ENCODE measurements around the gene KLHL14.

The KLHL14 gene

DNA sequence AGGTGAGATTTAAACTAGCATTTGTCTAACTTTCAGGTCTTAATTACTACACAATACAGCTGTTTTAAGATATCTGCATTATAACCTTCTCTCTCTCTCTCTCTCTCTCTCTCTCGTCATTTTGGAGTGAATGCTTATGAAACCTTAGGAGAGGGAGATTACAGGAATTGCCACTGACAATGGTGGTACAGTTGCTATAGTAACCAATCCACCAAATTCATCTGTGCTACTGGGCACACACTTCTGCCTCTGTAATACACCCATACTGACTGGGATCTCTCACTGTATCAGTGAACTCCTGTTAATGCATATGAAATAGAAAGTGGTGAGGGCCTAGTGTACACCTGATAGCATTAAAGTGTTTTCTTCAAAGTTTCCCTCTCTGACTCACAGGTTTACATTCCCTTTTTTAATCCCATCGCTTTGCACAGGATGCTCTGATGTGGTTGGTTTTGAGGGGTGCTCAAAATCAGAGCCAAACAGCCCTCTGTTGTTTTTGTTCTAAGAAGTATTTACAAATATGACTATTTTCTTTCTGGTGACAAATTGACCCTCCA lies 13.1 kb downstream of the KLHL14 start:
- Mint-ChIP-seq H3K4me1 (ENCODE audit: low read depth) (peaks cover 14% of the 10 kb centered on the region), H3K27ac (no peak overlapping the region), H3K36me3 (ENCODE audit: low read depth) (no peaks in the 10 kb centered on the region), H3K27me3 (peaks cover 9% of the 10 kb centered on the region), H3K9me3 (no peaks in the 10 kb centered on the region), H3K4me3 (no peak overlapping the region)

DNA sequence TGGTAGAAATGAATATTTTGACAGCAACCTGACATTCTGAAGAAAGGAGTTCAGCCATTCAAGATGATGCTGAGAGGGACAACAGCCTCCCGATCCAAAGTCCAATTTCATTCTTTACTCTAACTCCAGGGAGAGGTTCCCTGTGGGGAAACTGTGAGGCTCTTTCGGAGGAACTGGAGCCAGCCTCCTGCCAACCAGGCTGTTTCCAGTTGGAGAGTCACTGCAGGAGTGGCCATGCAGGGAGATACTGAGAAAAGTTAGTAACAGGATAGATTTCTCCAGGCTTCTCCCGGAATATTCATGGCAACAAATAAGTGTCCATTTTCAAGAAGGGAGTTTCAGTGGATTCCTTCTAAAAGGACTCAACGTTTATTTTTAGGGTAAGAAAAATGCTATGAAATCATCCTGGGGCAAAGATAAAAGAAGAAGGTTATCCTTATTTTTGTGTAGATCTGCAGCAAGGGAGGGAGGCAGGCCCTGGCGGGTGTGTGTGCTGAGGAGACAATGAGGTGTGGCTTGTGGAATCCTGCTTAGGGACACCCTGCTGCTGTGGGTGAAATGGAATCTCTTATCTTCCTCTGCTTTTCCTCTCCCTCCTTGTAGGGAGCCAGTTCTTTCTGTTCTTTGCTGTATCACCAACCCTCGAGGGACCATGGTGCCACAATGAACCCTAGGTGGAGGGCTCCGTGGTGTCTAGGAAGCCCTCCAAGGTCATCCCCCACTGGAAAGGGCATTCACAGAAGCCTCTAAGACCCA lies 18.1 kb downstream of the KLHL14 start:
- Mint-ChIP-seq H3K4me3 (no peak overlapping the region), H3K27ac (no peak overlapping the region), H3K36me3 (ENCODE audit: low read depth) (no peaks in the 10 kb centered on the region), H3K4me1 (ENCODE audit: low read depth) (no peaks in the 10 kb centered on the region), H3K9me3 (no peaks in the 10 kb centered on the region), H3K27me3 (peaks cover 9% of the 10 kb centered on the region)

- Mint-ChIP-seq H3K4me1 (ENCODE audit: low read depth) (no peaks in the 10 kb centered on the region), H3K4me3 (no peak overlapping the region), H3K27me3 (peaks cover 13% of the 10 kb centered on the region), H3K27ac (no peak overlapping the region), H3K36me3 (ENCODE audit: low read depth) (no peaks in the 10 kb centered on the region), H3K9me3 (no peaks in the 10 kb centered on the region)
Measured at GRCh38 chr18:32753656-32754260, 19.1 kb downstream of the KLHL14 start.

GRCh38 chr18:32750328-32750727 lies 22.5 kb downstream of the KLHL14 start:
- no peaks in the 10 kb centered on the region for H3K36me3 Mint-ChIP-seq (ENCODE audit: low read depth)
- H3K9me3 Mint-ChIP-seq: no peaks in the 10 kb centered on the region
- H3K27ac Mint-ChIP-seq: no peak overlapping the region
- peaks cover 8% of the 10 kb centered on the region for H3K27me3 Mint-ChIP-seq
- no peak overlapping the region for H3K4me3 Mint-ChIP-seq
- no peaks in the 10 kb centered on the region for H3K4me1 Mint-ChIP-seq (ENCODE audit: low read depth)

DNA sequence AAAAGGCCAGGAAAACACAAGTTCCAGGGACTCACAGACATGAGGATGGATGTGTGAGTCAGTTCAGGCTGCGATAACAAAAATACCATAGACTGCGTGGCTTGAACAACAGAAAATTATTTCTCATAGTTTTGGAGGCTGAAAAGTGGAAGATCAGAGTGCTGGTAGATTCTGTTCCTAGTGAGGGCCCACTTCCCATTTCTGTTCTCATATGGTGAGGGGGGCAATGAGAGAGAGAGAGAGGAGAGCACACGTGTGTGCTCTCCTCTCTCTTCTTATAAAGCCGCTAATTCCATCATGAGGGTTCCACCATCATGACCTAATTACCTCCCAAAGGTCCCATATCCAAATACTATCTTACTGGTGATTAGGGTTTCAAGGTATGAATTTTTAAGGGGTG lies 23.0 kb downstream of the KLHL14 start:
- Mint-ChIP-seq H3K27me3 (peaks cover 8% of the 10 kb centered on the region), H3K36me3 (ENCODE audit: low read depth) (no peaks in the 10 kb centered on the region), H3K27ac (no peak overlapping the region), H3K4me3 (no peak overlapping the region), H3K9me3 (no peaks in the 10 kb centered on the region), H3K4me1 (ENCODE audit: low read depth) (no peaks in the 10 kb centered on the region)

DNA sequence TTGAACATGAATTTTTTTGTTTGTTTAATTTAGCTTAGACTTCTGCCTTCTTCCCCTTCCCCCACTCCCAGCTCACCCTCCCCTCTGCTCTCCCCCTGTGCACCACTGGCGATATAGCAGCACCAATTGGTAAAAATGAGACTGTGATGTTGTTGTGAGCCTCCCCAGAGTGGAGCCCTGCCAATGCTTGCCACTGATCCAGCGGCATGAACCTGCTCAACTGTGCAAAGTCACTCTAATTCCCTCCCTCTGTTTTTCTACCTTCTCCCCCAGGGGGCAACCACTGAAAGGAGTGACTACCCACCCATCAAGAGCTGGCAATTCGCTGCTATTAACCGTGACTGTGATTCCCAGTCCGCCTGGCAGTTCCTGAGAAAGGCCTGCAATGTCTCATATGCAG lies 30.2 kb downstream of the KLHL14 start:
- H3K4me1 Mint-ChIP-seq (ENCODE audit: low read depth): no peaks in the 10 kb centered on the region
- H3K4me3 Mint-ChIP-seq: no peak overlapping the region
- H3K9me3 Mint-ChIP-seq: no peaks in the 10 kb centered on the region
- no peaks in the 10 kb centered on the region for H3K36me3 Mint-ChIP-seq (ENCODE audit: low read depth)
- H3K27ac Mint-ChIP-seq: no peak overlapping the region
- peaks cover 7% of the 10 kb centered on the region for H3K27me3 Mint-ChIP-seq

GRCh38 chr18:32735781-32736180 lies 37.0 kb downstream of the KLHL14 start:
- no peak overlapping the region for H3K4me3 Mint-ChIP-seq
- no peak overlapping the region for H3K27ac Mint-ChIP-seq
- H3K36me3 Mint-ChIP-seq (ENCODE audit: low read depth): no peaks in the 10 kb centered on the region
- H3K9me3 Mint-ChIP-seq: no peaks in the 10 kb centered on the region
- H3K27me3 Mint-ChIP-seq: peaks cover 19% of the 10 kb centered on the region
- H3K4me1 Mint-ChIP-seq (ENCODE audit: low read depth): peaks cover 6% of the 10 kb centered on the region

DNA sequence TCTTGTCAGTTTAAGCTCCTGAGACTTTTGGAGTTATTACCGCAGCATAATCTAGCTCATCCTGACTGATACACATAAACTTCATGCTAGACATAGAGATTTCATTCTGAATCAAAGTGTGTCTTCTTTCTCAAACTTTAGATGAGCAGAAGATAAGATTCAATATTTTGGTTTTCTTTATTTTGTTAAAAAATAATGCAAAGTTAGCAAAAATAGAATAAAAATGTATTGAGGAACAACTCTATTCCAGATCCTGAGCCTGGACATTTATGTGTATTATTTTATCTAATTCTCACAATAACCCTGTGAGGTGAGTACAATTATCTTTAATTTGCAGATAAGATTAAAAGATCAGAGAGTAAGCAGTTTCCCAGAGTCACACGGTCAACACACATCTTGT lies 38.4 kb downstream of the KLHL14 start:
- Mint-ChIP-seq H3K4me1 (ENCODE audit: low read depth) (peaks cover 16% of the 10 kb centered on the region), H3K27ac (no peak overlapping the region), H3K4me3 (no peak overlapping the region), H3K9me3 (no peaks in the 10 kb centered on the region), H3K36me3 (ENCODE audit: low read depth) (no peaks in the 10 kb centered on the region), H3K27me3 (peaks cover 19% of the 10 kb centered on the region)

DNA sequence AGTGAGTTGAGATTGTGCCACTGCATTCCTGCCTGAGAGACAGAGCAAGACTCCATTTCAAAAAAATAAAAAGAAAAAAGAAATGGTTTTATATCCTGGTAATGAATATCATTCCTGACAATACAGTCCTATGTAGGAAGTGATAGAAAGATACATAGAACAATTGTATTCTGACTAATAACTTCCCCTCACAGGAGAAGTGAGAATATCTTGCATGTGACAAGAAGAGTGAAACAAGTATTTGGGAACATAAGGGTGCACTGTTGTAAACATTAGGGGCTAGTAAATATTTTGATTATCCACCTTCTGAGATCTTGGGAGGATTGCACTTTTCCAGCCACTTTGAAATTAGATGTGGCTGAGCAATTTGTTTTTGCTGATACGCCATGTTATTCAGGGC lies 40.7 kb downstream of the KLHL14 start:
- Mint-ChIP-seq H3K4me1 (ENCODE audit: low read depth) (peaks cover 16% of the 10 kb centered on the region), H3K9me3 (no peaks in the 10 kb centered on the region), H3K36me3 (ENCODE audit: low read depth) (no peaks in the 10 kb centered on the region), H3K27me3 (peaks cover 11% of the 10 kb centered on the region), H3K27ac (no peak overlapping the region), H3K4me3 (no peak overlapping the region)

DNA sequence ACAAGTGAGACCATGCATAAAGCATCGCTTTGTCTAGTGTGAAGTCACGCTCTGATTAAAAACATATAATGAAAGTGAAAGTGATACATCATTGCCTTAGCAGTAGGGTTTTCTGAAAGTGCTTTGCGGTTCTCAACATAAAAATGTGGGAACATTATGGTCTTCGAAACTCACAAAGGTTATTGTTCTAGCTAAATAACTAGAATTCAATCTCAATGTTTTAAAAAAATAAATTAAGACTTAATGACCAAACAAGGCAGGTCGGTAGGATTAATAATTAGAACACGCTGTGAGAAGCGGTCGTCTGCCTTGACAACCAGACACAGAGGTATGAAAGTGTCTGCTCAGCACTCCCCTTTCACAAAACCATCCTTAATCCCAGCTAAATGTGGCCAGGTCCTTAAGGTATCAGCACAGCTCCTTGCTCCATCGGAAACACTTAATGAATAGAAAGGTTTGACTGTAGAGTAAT lies 42.2 kb downstream of the KLHL14 start:
- Mint-ChIP-seq H3K27me3 (peaks cover 7% of the 10 kb centered on the region), H3K4me3 (peak overlapping the region; percentile 58), H3K27ac (peak overlapping the region; percentile 36), H3K4me1 (ENCODE audit: low read depth) (peaks cover 16% of the 10 kb centered on the region), H3K36me3 (ENCODE audit: low read depth) (no peaks in the 10 kb centered on the region), H3K9me3 (no peaks in the 10 kb centered on the region)

DNA sequence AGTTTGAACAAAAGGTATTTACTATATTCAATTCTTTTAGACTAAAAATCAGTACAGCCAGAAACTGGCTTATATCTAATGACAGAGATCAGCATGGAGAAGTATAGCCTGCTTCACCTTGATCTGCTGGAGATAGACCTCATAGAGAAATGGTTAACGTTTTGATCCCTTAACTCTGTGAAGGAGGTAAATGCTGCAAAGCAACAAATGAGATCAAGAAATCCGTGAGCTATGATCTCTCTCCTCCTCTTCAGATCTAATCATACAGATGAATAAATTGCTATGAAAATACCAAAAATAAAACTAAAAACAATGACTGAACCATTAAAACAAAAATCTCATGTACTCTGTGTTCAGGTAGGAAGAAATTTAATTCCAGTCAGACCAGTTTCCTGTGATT lies 42.8 kb downstream of the KLHL14 start:
- Mint-ChIP-seq H3K4me3 (peak overlapping the region; percentile 58), H3K4me1 (ENCODE audit: low read depth) (peaks cover 16% of the 10 kb centered on the region), H3K9me3 (no peaks in the 10 kb centered on the region), H3K36me3 (ENCODE audit: low read depth) (no peaks in the 10 kb centered on the region), H3K27me3 (peaks cover 3% of the 10 kb centered on the region), H3K27ac (peak overlapping the region; percentile 36)

- peaks cover 13% of the 10 kb centered on the region for H3K27me3 Mint-ChIP-seq
- no peaks in the 10 kb centered on the region for H3K36me3 Mint-ChIP-seq (ENCODE audit: low read depth)
- no peak overlapping the region for H3K4me3 Mint-ChIP-seq
- H3K9me3 Mint-ChIP-seq: no peaks in the 10 kb centered on the region
- H3K4me1 Mint-ChIP-seq (ENCODE audit: low read depth): no peaks in the 10 kb centered on the region
- no peak overlapping the region for H3K27ac Mint-ChIP-seq
Measured at GRCh38 chr18:32724071-32724749, 48.6 kb downstream of the KLHL14 start.

DNA sequence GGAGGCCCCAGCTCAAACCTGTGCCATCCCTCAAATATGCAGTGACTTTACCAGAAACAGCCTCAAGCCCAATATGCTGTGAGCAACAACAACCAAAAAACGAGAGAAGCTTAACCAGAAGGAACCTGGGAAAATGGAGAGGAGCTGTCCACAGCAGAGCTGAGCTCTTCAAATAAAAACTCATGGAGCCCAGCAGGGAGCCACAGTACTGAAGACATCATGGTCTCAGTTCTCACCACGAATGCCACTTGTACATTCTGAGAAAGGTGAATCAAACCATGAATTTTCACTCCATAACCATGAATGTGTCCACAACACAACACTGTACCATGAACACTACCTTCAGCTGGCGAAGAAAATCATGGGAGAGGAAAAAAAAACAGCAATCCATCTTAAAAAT lies 50.5 kb downstream of the KLHL14 start:
- H3K36me3 Mint-ChIP-seq (ENCODE audit: low read depth): no peaks in the 10 kb centered on the region
- no peak overlapping the region for H3K27ac Mint-ChIP-seq
- H3K4me3 Mint-ChIP-seq: no peak overlapping the region
- no peaks in the 10 kb centered on the region for H3K4me1 Mint-ChIP-seq (ENCODE audit: low read depth)
- no peaks in the 10 kb centered on the region for H3K9me3 Mint-ChIP-seq
- H3K27me3 Mint-ChIP-seq: peaks cover 13% of the 10 kb centered on the region

DNA sequence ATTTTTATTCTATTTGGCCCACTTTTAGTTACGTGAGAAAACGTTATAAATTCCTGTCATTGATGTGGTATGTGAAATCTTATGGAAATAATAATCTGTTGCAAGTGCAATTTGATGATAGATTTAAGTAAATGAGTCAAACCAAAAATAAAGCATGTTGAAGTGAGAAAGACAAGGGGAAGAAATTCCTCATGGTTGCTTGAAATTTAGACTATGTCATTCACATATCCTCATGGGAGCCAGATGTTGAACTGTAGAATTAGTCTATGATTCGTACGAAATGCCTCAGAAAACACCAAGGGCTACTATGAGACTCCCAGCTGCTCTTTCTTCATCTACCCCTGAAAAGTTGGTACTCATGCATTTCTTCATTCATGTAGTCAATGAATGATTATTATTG lies 55.7 kb downstream of the KLHL14 start:
- H3K4me3 Mint-ChIP-seq: no peak overlapping the region
- no peak overlapping the region for H3K27ac Mint-ChIP-seq
- H3K9me3 Mint-ChIP-seq: no peaks in the 10 kb centered on the region
- no peaks in the 10 kb centered on the region for H3K36me3 Mint-ChIP-seq (ENCODE audit: low read depth)
- peaks cover 3% of the 10 kb centered on the region for H3K4me1 Mint-ChIP-seq (ENCODE audit: low read depth)
- H3K27me3 Mint-ChIP-seq: peaks cover 10% of the 10 kb centered on the region

GRCh38 chr18:32714571-32715148 lies 58.2 kb downstream of the KLHL14 start:
- no peaks in the 10 kb centered on the region for H3K36me3 Mint-ChIP-seq (ENCODE audit: low read depth)
- no peak overlapping the region for H3K4me3 Mint-ChIP-seq
- no peak overlapping the region for H3K27ac Mint-ChIP-seq
- peaks cover 3% of the 10 kb centered on the region for H3K4me1 Mint-ChIP-seq (ENCODE audit: low read depth)
- no peaks in the 10 kb centered on the region for H3K27me3 Mint-ChIP-seq
- no peaks in the 10 kb centered on the region for H3K9me3 Mint-ChIP-seq
